Neural cell (in vitro differentiated cells): ENCODE results near the gene SLC6A1. TPM values are rescaled to one million over a fixed set of nuclear protein-coding genes. Genes with fewer than 3 reads are reported as not detected.

Experiments used
- H2AFZ ChIP-seq: fragments of 200-600, 300-800 bp; sonication (generic), shearing (Covaris generic); 2 replicates; pipeline ENCODE4 v1.6.0; 2014; ENCODE audit warnings: low read depth, mild to moderate bottlenecking, antibody characterized with exemption, low read length, moderate library complexity
- H3F3A ChIP-seq: fragments of 200-600 bp; shearing (Covaris generic); 2 replicates; pipeline ENCODE4 v1.6.1; 2016; ENCODE audit warnings: mild to moderate bottlenecking, moderate library complexity, mixed read lengths, antibody characterized with exemption, low read length; ENCODE audit not compliant: insufficient read depth, poor library complexity, severe bottlenecking
- H3K27ac ChIP-seq: fragments of 200-600, 300-800 bp; sonication (generic), shearing (Covaris generic); 2 replicates; pipeline ENCODE4 v1.5.1; 2014; ENCODE audit warnings: mild to moderate bottlenecking, low read length, moderate library complexity
- H3K27me3 ChIP-seq: fragments of 300-800, 200-600 bp; sonication (generic), shearing (Covaris generic); 2 replicates; pipeline ENCODE4 v1.6.0; 2014; ENCODE audit warnings: mild to moderate bottlenecking, low read depth, low read length, moderate library complexity; ENCODE audit not compliant: insufficient read depth
- H3K36me3 ChIP-seq: fragments of 300-800, 200-600 bp; sonication (generic), shearing (Covaris generic); 2 replicates; pipeline ENCODE4 v1.5.1; 2014; ENCODE audit warnings: mild to moderate bottlenecking, antibody characterized with exemption, low read length, moderate library complexity; ENCODE audit not compliant: insufficient read depth
- H3K4me2 ChIP-seq: fragments of 300-800, 200-600 bp; sonication (generic), shearing (Covaris generic); 2 replicates; pipeline ENCODE4 v1.6.0; 2014; ENCODE audit warnings: mild to moderate bottlenecking, low read length
- H3K4me3 ChIP-seq: fragments of 300-800, 200-600 bp; sonication (generic), shearing (Covaris generic); 2 replicates; pipeline ENCODE4 v1.5.1; 2014; ENCODE audit warnings: mild to moderate bottlenecking, low read length, moderate library complexity
- H3K79me2 ChIP-seq: fragments of 200-600 bp; shearing (Covaris generic); replicated peaks from 2 replicates; pipeline ENCODE4 v1.6.0; 2014; ENCODE audit warnings: mild to moderate bottlenecking, low read length, moderate library complexity; ENCODE audit not compliant: insufficient read depth
- H3K9ac ChIP-seq: fragments of 300-800, 200-600 bp; sonication (generic), shearing (Covaris generic); 2 replicates; pipeline ENCODE4 v1.6.1; 2016; ENCODE audit warnings: mild to moderate bottlenecking, low read length, mixed read lengths
- H3K9me2 ChIP-seq: fragments of 200-600 bp; shearing (Covaris generic); 2 replicates; pipeline ENCODE4 v1.6.1; 2016; ENCODE audit warnings: mild to moderate bottlenecking, low read length, mixed read lengths; ENCODE audit not compliant: insufficient read depth
- H3K9me3 ChIP-seq: fragments of 200-600, 300-800 bp; sonication (generic), shearing (Covaris generic); 2 replicates; pipeline ENCODE4 v1.6.1; 2016; ENCODE audit warnings: mild to moderate bottlenecking, mixed run types, low read length, moderate library complexity, mixed read lengths
- H4K20me1 ChIP-seq: fragments of 200-600 bp; shearing (Covaris generic); 2 replicates; pipeline ENCODE4 v1.6.1; 2016; ENCODE audit warnings: mild to moderate bottlenecking, mixed run types; ENCODE audit not compliant: insufficient read depth
- CTCF ChIP-seq: fragments of 450-650 bp; IDR thresholded peaks from 2 replicates; pipeline ENCODE4 v1.5.1; 2014; ENCODE audit warnings: antibody characterized with exemption, mild to moderate bottlenecking, moderate library complexity; ENCODE audit not compliant: poor library complexity, severe bottlenecking
- EP300 ChIP-seq: fragments of 450-650 bp; conservative IDR thresholded peaks from 2 replicates; pipeline ENCODE4 v1.6.1; 2014; ENCODE audit warnings: antibody characterized with exemption, mild to moderate bottlenecking, moderate library complexity; ENCODE audit not compliant: poor library complexity, severe bottlenecking
- EZH2 ChIP-seq: fragments of 200-600, 300-800 bp; shearing (Covaris generic), sonication (generic); IDR thresholded peaks from 2 replicates; pipeline ENCODE4 v1.6.1; 2014; ENCODE audit warnings: antibody characterized with exemption, low read length, borderline replicate concordance, mild to moderate bottlenecking; ENCODE audit not compliant: insufficient read depth, poor library complexity, severe bottlenecking
- MXI1 ChIP-seq: fragments of 450-650 bp; conservative IDR thresholded peaks from 2 replicates; pipeline ENCODE4 v1.6.1; 2014; ENCODE audit warnings: antibody characterized with exemption, mild to moderate bottlenecking; ENCODE audit not compliant: poor library complexity, severe bottlenecking
- POLR2AphosphoS5 ChIP-seq: IDR thresholded peaks from 2 replicates; pipeline ENCODE4 v1.6.1; 2012
- RAD21 ChIP-seq: fragments of 450-650 bp; conservative IDR thresholded peaks from 2 replicates; pipeline ENCODE4 v1.6.1; 2014; ENCODE audit warnings: antibody characterized with exemption, mild to moderate bottlenecking, moderate library complexity
- SMC3 ChIP-seq: fragments of 450-650 bp; conservative IDR thresholded peaks from 2 replicates; pipeline ENCODE4 v1.6.1; 2014; ENCODE audit warnings: antibody characterized with exemption, mild to moderate bottlenecking, moderate library complexity; ENCODE audit not compliant: poor library complexity
- TAF1 ChIP-seq: IDR thresholded peaks from 2 replicates; pipeline ENCODE4 v1.6.1; 2012; ENCODE audit warnings: low read depth
- polyA plus RNA-seq: library from polyadenylated mRNA; depleted of rRNA; stranded (reverse); fragments of >200 nt; gene quantifications from 2 replicates; pipeline ENCODE4 v1.2.3, GENCODE V29; 2014
- TF ChIP-seq, protein P1 (sequence below): IDR thresholded peaks from 2 replicates; pipeline ENCODE4 v1.6.1; 2012; ENCODE audit warnings: borderline replicate concordance

Gene SLC6A1
- polyA plus RNA-seq, 1 donor from 2014 or later = 43.2 TPM

DNA sequence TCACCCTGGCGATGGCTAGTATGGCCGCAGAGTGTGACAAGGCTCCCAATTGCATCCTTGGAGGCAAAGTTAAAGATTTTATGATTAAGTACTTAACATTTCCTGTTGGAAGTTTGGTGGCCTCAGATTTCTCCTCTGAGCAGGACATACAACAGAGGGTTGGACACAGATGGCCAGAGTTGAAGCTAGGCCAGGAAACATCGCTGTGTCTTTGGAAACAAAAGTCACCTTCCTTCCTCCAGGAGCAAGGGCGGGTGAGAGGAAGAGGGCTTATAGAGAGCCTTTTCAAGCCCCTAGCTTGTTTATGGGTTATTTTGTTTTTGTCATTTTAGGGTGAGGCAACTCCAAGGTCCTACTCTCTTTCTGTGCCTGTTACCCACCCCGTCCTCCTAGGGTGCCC lies 24.2 kb downstream of the SLC6A1 start:
- H3F3A ChIP-seq = no peaks in the 10 kb centered on the region
- TF ChIP-seq, protein P1, sequence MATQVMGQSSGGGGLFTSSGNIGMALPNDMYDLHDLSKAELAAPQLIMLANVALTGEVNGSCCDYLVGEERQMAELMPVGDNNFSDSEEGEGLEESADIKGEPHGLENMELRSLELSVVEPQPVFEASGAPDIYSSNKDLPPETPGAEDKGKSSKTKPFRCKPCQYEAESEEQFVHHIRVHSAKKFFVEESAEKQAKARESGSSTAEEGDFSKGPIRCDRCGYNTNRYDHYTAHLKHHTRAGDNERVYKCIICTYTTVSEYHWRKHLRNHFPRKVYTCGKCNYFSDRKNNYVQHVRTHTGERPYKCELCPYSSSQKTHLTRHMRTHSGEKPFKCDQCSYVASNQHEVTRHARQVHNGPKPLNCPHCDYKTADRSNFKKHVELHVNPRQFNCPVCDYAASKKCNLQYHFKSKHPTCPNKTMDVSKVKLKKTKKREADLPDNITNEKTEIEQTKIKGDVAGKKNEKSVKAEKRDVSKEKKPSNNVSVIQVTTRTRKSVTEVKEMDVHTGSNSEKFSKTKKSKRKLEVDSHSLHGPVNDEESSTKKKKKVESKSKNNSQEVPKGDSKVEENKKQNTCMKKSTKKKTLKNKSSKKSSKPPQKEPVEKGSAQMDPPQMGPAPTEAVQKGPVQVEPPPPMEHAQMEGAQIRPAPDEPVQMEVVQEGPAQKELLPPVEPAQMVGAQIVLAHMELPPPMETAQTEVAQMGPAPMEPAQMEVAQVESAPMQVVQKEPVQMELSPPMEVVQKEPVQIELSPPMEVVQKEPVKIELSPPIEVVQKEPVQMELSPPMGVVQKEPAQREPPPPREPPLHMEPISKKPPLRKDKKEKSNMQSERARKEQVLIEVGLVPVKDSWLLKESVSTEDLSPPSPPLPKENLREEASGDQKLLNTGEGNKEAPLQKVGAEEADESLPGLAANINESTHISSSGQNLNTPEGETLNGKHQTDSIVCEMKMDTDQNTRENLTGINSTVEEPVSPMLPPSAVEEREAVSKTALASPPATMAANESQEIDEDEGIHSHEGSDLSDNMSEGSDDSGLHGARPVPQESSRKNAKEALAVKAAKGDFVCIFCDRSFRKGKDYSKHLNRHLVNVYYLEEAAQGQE = no peak
- no peak for TF ChIP-seq POLR2AphosphoS5
- no peak for TF ChIP-seq CTCF
- no peak for TF ChIP-seq RAD21
- no peak for TF ChIP-seq MXI1
- TF ChIP-seq TAF1 = no peak
- H3K9me2 ChIP-seq = no peaks in the 10 kb centered on the region
- no peaks in the 10 kb centered on the region for H4K20me1 ChIP-seq
- no peak overlapping the region for H3K9ac ChIP-seq
- H3K9me3 ChIP-seq = no peaks in the 10 kb centered on the region
- H3K4me3 ChIP-seq = no peak overlapping the region
- no peaks in the 10 kb centered on the region for H3K36me3 ChIP-seq
- no peak overlapping the region for H2AFZ ChIP-seq
- no peaks in the 10 kb centered on the region for H3K79me2 ChIP-seq
- H3K27ac ChIP-seq = no peak overlapping the region
- no peak overlapping the region for H3K4me2 ChIP-seq
- no peaks in the 10 kb centered on the region for H3K27me3 ChIP-seq

DNA sequence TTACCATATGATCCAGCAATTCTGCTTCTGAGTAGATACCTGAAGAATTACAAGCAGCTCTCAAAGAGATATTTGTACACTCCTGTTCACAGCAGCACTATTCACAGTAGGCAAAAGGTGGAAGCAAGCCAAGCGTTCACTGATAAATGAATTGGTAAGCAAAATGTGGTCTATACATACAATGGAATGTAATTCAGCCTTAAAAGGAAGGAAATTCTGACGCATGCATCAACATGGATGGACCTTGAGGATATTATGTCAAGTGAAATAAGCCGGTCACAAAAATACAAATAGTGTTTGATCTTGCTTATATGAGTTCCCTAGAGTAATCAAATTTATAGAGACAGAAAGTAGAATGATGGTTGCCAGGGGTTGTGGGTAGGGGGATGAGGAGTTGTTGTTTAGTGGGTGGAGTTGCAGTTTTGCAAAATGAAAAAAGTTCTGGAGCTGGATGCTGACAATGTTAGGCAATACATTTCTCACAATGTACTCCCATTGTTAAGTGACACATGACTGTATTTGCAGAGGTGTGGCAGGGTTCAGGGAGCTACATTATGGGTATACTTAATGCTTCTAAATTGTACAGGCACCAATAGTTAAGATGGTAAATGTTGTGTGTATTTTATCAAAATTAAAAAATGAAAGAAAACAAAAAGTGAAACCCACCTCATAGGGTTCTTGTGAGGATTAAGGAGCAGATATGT lies 26.7 kb downstream of the SLC6A1 start:
- H3K9me2 ChIP-seq = no peaks in the 10 kb centered on the region
- no peak overlapping the region for H2AFZ ChIP-seq
- no peak overlapping the region for H3K27ac ChIP-seq
- H3K4me2 ChIP-seq = no peak overlapping the region
- no peaks in the 10 kb centered on the region for H4K20me1 ChIP-seq
- no peak overlapping the region for H3K9ac ChIP-seq
- no peaks in the 10 kb centered on the region for H3K9me3 ChIP-seq
- H3K79me2 ChIP-seq = no peaks in the 10 kb centered on the region
- TF ChIP-seq RAD21 (no peak), MXI1 (no peak), EZH2 (no peak), SMC3 (no peak), CTCF (no peak), TAF1 (no peak), EP300 (no peak), POLR2AphosphoS5 (no peak)
- TF ChIP-seq, protein P1 = no peak
- H3K36me3 ChIP-seq = no peaks in the 10 kb centered on the region
- H3F3A ChIP-seq = no peaks in the 10 kb centered on the region
- H3K4me3 ChIP-seq = no peak overlapping the region
- H3K27me3 ChIP-seq = no peaks in the 10 kb centered on the region
